ENCODE results near the gene VPS41. TPM values are rescaled to one million over a fixed set of nuclear protein-coding genes. Genes with fewer than 3 reads are reported as not detected.

The VPS41 gene
- total RNA-seq, 2 experiments from 2014 or later = 23.2 to 46.1 TPM

- H2AFZ ChIP-seq (ENCODE audit: low read length) = no peak overlapping the region
- no peaks in the 10 kb centered on the region for H3K79me2 ChIP-seq (ENCODE audit: insufficient read depth, low read depth, low read length)
- CTCF ChIA-PET (ENCODE audit: unreplicated experiment) = no interaction called here
Measured at GRCh38 chr7:38678698-38679054, 230.3 kb downstream of the VPS41 start.

DNA sequence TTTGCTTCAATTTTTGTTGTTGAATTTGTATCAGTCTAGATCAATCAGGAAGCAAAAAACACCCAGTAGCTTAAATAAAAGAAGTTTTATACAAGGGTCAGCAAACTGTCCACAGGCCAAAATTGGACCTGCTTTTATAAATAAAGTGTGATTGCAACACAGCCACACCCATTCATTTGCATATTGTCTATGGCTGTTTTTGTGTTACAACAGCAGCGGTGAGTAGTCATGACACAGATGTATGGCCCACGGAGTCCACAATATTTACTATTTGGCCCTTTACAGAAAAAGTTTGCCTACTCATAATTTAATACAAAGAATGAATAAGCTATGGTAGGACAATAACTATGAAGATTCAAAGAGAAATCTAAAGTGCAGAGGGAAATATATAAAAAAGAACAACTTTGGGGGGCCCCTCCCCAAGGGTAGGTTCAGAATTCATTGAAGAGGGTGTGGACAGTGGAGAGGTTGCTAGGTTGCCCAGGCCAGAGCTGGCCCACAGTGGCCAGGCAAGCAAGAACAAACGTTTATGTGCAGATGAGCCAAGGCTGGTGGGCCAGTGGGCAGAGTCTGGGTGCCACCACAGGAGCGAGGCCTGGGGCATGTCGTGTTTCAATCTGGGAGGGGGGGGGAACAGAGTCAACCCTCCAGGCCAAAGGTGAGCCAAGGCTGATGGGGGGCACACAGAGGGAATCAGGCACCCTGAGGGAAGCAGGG lies 230.9 kb downstream of the VPS41 start:
- intact Hi-C loops (cut with micrococcal nuclease; ENCODE audit: unreplicated experiment) = no loop called here

More at GRCh38 chr7:38678698-38679054, 230.3 kb downstream of the VPS41 start:
- H3K4me1 ChIP-seq (ENCODE audit: insufficient read depth, low read length, poor library complexity, severe bottlenecking) = no peaks in the 10 kb centered on the region
- no peak for DNase-seq (ENCODE audit: low spot score)
- no peak overlapping the region for H3K27ac ChIP-seq (ENCODE audit: low read depth, low read length, poor library complexity, severe bottlenecking)
- H4K20me1 ChIP-seq (ENCODE audit: insufficient read depth, low read length) = no peaks in the 10 kb centered on the region
- POLR2A ChIA-PET = no interaction called here
- no peak overlapping the region for H3K4me3 ChIP-seq (ENCODE audit: low read depth, low read length, poor library complexity, severe bottlenecking)
- H3K4me2 ChIP-seq (ENCODE audit: low read length) = no peak overlapping the region
- no TSS peak for BruUV-seq (replicated peaks)
- TF ChIP-seq EZH2phosphoT487 (IDR thresholded peaks at IDR 0.05; ENCODE audit: borderline replicate concordance, low read depth, low read length) = no peak
- no peak for TF ChIP-seq CTCF (conservative IDR thresholded peaks at IDR 0.05; ENCODE audit: low read length)
- H3K9me3 ChIP-seq (ENCODE audit: low read length) = no peaks in the 10 kb centered on the region
- H3K36me3 ChIP-seq (ENCODE audit: insufficient read depth, low read length) = no peaks in the 10 kb centered on the region
- no peaks in the 10 kb centered on the region for H3K9me2 ChIP-seq (ENCODE audit: insufficient read depth, low read length)
- intact Hi-C loops (cut with micrococcal nuclease; ENCODE audit: unreplicated experiment) = no loop called here

More for the DNA sequence above, 230.9 kb downstream of the VPS41 start:
- Histone ChIP-seq H3K36me3 (ENCODE audit: insufficient read depth, low read length) (no peaks in the 10 kb centered on the region), H4K20me1 (ENCODE audit: insufficient read depth, low read length) (no peaks in the 10 kb centered on the region), H3K9me3 (ENCODE audit: low read length) (no peaks in the 10 kb centered on the region), H3K4me2 (ENCODE audit: low read length) (no peak overlapping the region), H2AFZ (ENCODE audit: low read length) (no peak overlapping the region), H3K4me3 (ENCODE audit: low read depth, low read length, poor library complexity, severe bottlenecking) (no peak overlapping the region), H3K9me2 (ENCODE audit: insufficient read depth, low read length) (no peaks in the 10 kb centered on the region), H3K4me1 (ENCODE audit: insufficient read depth, low read length, poor library complexity, severe bottlenecking) (no peaks in the 10 kb centered on the region), H3K79me2 (ENCODE audit: insufficient read depth, low read depth, low read length) (no peaks in the 10 kb centered on the region), H3K27ac (ENCODE audit: low read depth, low read length, poor library complexity, severe bottlenecking) (no peak overlapping the region)
- CTCF ChIA-PET (ENCODE audit: unreplicated experiment) = no interaction called here
- TF ChIP-seq EZH2phosphoT487 (IDR thresholded peaks at IDR 0.05; ENCODE audit: borderline replicate concordance, low read depth, low read length) (no peak), CTCF (conservative IDR thresholded peaks at IDR 0.05; ENCODE audit: low read length) (no peak)
- no TSS peak for BruUV-seq (replicated peaks)
- DNase-seq (ENCODE audit: low spot score) = no peak
- POLR2A ChIA-PET = no interaction called here

Measured in OCI-LY7 (cell line).